Epithelial cell of proximal tubule (primary cell): ENCODE data around the gene TRIM31. TPM values are rescaled to one million over a fixed set of nuclear protein-coding genes. Genes with fewer than 3 reads are reported as not detected.
A peak's percentile ranks its signal among the peaks of the same experiment; 100 is the strongest.

Experiments used
- DNase-seq: peaks from one replicate; pipeline ENCODE4 v3.0.0-alpha.2; 2011; ENCODE audit warnings: low read depth
- H3K4me3 ChIP-seq: 2 replicates; pipeline ENCODE4 v1.5.1; 2011; ENCODE audit warnings: low read depth, mild to moderate bottlenecking, low read length
- CTCF ChIP-seq: conservative IDR thresholded peaks from 2 replicates; pipeline ENCODE4 v1.5.1; 2012; ENCODE audit warnings: low read depth, mild to moderate bottlenecking, low read length
- total RNA-seq: library from RNA; depleted of rRNA; stranded (reverse); fragments of >200 nt; gene quantifications from 2 replicates; pipeline ENCODE4 v1.2.3, GENCODE V29; 2015

Gene TRIM31
- total RNA-seq, 1 donor from 2014 or later, result not detected

- DNase-seq, result no peak
- TF ChIP-seq CTCF, result no peak
- no peak overlapping the region for H3K4me3 ChIP-seq
These were observed 39.2 kb downstream of the TRIM31 start for GRCh38 chr6:30073489-30074235.

DNA sequence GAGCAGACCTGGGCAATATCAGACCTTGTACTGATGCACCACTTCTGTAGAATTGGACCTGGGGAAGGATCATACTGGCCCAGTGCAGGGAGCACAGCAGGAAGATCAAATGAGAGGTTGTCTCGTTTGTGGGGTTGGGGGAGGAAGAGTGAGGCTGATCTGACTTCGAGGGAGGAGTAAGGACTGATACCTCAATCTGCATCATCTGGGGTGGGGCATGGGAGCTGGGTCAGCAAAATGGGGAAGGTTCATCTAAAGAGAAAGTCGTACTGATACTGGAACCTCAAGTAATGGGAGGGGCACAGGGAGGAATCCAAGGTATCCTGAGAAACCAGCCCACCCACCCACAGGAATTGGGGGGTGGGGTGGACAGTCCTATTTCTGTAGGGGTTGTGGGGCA lies 41.0 kb downstream of the TRIM31 start:
- H3K4me3 ChIP-seq, result no peak overlapping the region
- DNase-seq, result no peak
- no peak for TF ChIP-seq CTCF

DNA sequence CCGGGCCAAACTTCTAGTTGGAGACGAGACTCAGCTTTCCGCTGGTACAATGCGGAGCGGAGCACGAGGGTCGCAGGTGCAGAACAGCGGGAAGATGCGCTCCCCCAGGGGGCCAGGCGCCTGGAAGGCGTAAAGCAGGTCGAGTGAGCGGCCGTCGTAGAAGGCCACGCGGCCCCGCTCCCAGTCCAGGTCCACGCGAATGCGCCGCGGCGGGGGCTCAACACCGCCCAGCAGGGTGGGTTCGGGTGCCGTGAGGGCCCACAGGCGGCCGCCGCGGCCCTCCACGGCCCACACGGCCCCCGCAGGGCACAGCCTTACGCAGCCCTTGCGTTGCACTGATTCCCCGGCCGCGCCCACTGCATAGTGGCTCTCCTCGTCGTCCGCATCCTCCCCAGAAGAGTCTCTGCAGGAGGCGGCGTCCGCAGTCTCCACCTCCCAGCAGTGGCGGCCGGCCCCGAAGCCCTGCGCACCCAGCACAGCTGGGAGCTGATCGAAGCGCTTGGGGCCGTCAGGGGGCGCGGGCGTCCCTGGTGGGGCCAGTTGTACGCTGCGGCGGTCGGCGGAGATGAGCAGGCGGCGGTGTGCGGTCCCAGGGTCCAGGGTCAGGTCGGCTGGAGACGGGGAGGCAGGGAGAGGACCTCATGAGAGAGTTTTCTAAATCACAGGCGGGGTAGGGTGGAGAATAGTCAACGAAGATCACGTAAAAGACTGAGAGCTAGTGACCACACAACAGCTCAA lies 41.6 kb downstream of the TRIM31 start:
- no peak overlapping the region for H3K4me3 ChIP-seq
- DNase-seq, result no peak
- TF ChIP-seq CTCF, result no peak

DNA sequence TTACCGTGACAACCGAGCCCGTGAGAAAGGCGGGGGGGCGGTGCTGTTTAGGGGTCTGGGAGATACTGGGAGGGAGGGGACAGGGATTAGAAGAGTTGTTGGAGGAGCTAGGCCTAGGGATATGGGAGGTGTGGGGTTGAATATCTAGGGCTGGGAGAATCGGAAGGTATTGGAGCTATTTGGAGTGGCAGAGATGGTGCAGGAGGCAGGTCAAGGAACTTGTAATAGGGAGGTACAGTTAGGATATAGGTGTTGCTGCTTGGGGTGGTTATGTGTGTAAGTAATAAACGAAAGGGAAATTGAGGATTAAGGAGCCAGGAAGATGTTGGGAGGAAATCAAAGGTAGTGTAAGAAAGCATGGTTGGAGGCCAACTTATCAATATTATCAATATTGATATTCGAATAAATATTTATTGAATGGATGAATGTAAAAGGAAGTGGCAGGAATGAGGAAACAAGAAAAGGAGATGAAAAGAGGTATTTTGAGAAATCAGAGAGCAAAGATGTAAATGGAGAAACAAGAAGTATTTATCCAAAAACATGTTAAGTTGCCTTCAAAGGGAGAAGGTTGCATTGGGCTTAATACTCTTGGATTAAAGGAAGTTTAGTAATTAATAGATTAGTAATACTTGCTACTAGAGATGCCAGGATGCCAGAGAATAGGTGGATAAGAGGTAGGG lies 45.3 kb downstream of the TRIM31 start:
- no peak for DNase-seq
- H3K4me3 ChIP-seq, result peak overlapping the region; percentile 70
- TF ChIP-seq CTCF, result no peak

DNA sequence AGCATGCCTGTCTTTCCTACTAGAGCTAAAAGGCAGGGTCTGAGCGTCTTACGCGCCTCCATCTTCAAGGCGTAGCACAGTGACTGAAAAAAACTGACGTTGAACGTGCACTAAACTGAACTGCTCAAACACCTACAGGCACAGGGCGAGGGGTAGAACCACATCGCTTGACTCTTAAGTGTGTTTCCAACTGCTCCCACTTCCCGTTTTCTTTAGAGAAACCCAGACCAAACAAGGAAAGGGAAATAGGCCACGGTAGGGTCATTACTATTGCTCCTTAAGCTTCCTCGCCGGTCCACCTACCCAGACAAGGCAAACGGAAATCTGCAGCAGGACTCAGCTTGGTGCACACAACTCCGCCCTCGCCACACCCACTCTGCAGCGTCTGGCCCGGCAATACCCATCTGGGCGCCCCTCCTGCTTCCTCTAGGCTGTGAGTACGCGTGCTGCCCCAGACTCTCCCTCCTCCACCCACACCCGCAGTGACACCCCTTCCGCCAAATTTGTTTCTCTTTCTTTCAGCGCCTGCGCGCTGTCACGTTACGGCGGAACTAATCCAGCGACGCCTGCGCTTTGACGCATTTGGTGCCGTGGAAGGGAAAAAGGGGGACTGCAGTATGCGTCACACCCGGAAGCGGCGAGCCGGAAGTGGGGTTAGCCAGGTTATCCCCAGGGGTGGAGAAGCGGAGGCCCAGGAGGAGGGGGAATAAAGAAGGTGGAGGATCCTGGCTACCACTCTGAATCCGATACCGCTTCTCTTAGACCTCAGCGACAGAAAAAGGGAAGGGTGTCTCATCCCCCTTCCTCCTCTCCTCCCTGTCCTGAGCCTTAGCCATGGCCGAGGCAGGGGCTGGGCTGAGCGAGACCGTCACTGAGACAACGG lies 46.1 kb downstream of the TRIM31 start, which contains the start of gene PPP1R11:
Gene PPP1R11, plus strand, starts transcription at position 622 of the 883 bp plus-strand sequence. Its CDS starts 213 bp downstream, at position 835.
- peak within 1 kb of the TSS; percentile 70 for H3K4me3 ChIP-seq
- no peak for TF ChIP-seq CTCF
- DNase-seq, result peak; percentile 87

- peak overlapping the region; percentile 70 for H3K4me3 ChIP-seq
- no peak for TF ChIP-seq CTCF
- no peak for DNase-seq
These were observed 46.8 kb downstream of the TRIM31 start for GRCh38 chr6:30066082-30066481.
